LNCAP (cell line): ENCODE measurements around the gene CCNI2.

Experiments used
- CTCF ChIP-seq: fragments of 450-650 bp; IDR thresholded peaks from 2 replicates; pipeline ENCODE4 v1.5.1; 2017; ENCODE audit warnings: mild to moderate bottlenecking

CCNI2 gene

GRCh38 chr5:132733499-132734148, 13.6 kb upstream of the CCNI2 start:
- no peak for TF ChIP-seq CTCF

GRCh38 chr5:132734687-132735086, 12.5 kb upstream of the CCNI2 start:
- no peak for TF ChIP-seq CTCF

GRCh38 chr5:132736853-132737833, 10.1 kb upstream of the CCNI2 start, which contains the start of gene KIF3A:
KIF3A (minus strand) TSS chr5:132737546; CDS start chr5:132737419, 127 bp downstream.
- TF ChIP-seq CTCF: no peak

GRCh38 chr5:132737982-132738681, 9.1 kb upstream of the CCNI2 start:
- TF ChIP-seq CTCF: no peak

GRCh38 chr5:132739232-132739631, 8.0 kb upstream of the CCNI2 start:
- TF ChIP-seq CTCF: no peak

GRCh38 chr5:132742158-132742557, 5.1 kb upstream of the CCNI2 start:
- no peak for TF ChIP-seq CTCF

- TF ChIP-seq CTCF: no peak
Observed at GRCh38 chr5:132742626-132743025, 4.6 kb upstream of the CCNI2 start.
